A673 (cell line): Measurements from ENCODE around the gene PAPOLB.

ENCODE experiments used
- CTCF ChIP-seq: fragments of 300-800, 200-600 bp; sonication (generic); conservative IDR thresholded peaks from 2 replicates; pipeline ENCODE4 v1.5.1; 2017; ENCODE audit warnings: low read depth, mild to moderate bottlenecking, antibody characterized with exemption, low read length, moderate library complexity, mixed read lengths
- EZH2 ChIP-seq: fragments of 200-600 bp; sonication (generic); IDR thresholded peaks from 2 replicates; pipeline ENCODE4 v1.6.1; 2017; ENCODE audit warnings: borderline replicate concordance, low read depth, mild to moderate bottlenecking, mixed read lengths, antibody characterized with exemption, low read length; ENCODE audit not compliant: poor library complexity, severe bottlenecking

- TF ChIP-seq CTCF: no peak
- TF ChIP-seq EZH2: no peak
These were observed 11.5 kb upstream of the PAPOLB start for GRCh38 chr7:4873071-4873944.
